H1 (cell line): ENCODE results near the gene FBXW2. TPM values are rescaled to one million over a fixed set of nuclear protein-coding genes. Genes with fewer than 3 reads are reported as not detected.

ENCODE experiments used
- EGR1 ChIP-seq: IDR thresholded peaks from 2 replicates; pipeline ENCODE4 v1.6.1; 2011; ENCODE audit warnings: low read depth, low read length, borderline replicate concordance
- KDM4A ChIP-seq: IDR thresholded peaks from one replicate; pipeline ENCODE4 v1.7.1; 2012; ENCODE audit warnings: low read depth, mild to moderate bottlenecking, moderate library complexity, low read length, inconsistent platforms; ENCODE audit not compliant: severe bottlenecking
- polyA plus RNA-seq, 7 experiments: library from polyadenylated mRNA; depleted of rRNA in 3 of 7; stranded (reverse) in 5 of 7; unstranded in 2 of 7; fragments of >200 nt in 5 of 7; fragments of 200-250 nt in 2 of 7; gene quantifications; 1 replicate in 5 of 7; 2 replicates in 1 of 7; 4 replicates in 1 of 7; pipeline versions ENCODE4 v1.2.1 to v1.2.3, GENCODE V29; 2011 to 2013; ENCODE audit warnings: missing spikeins in 2 of 7, mixed read lengths in 2 of 7
- total RNA-seq: library from RNA; stranded (reverse); fragmentation: NEBNext Ultra II Directional; extraction: Animal tissue kit (Norgen Biotek cat#: 25700); gene quantifications from 2 replicates; pipeline ENCODE4 v1.2.1, GENCODE V29; 2021

The FBXW2 gene
- total and polyA plus RNA-seq, 2 of the 8 experiments (the other 6 are each of a cell fraction or from before 2014, with no cell fraction given), result 19.2 to 65.3 TPM

DNA sequence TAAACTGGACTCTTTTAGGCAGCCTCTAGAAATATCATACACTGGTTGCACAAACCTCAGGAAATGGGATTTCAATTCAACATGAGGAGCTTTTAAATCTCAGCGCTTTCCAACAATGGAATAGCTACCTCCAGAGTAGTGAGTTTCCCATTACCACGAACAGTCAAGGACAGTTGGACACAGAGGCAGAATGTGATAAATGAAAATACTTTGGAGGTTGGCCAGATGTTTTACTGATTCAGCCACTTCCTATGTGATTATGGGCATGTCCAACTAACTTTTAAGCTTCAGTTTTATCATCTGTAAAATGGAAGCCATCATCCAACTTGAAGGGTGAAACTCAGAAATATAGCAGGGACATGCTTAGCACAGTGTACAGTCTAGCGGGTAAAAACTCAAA, 2.1 kb downstream of the FBXW2 start (continued):
- TF ChIP-seq KDM4A (no peak), EGR1 (no peak)
- TF ChIP-seq, all 59 proteins: peak for 0
